IMR-90 (cell line): Measurements from ENCODE around the gene FGF3.
A peak's percentile ranks its signal among the peaks of the same experiment; 100 is the strongest.

Experiments
- CEBPB ChIP-seq: IDR thresholded peaks from 2 replicates; pipeline ENCODE4 v1.6.1; 2012; ENCODE audit warnings: low read depth, low read length, improper control_type of control experiment
- FOS ChIP-seq: fragments of 150-350 bp; IDR thresholded peaks from 2 replicates; pipeline ENCODE4 v1.6.1; 2016; ENCODE audit warnings: low read depth, low read length
- MAFK ChIP-seq: IDR thresholded peaks from 2 replicates; pipeline ENCODE4 v1.6.1; 2012; ENCODE audit warnings: low read depth, low read length, improper control_type of control experiment
- MXI1 ChIP-seq: IDR thresholded peaks from 2 replicates; pipeline ENCODE4 v1.6.1; 2012; ENCODE audit warnings: low read depth, mild to moderate bottlenecking, low read length, moderate library complexity, borderline replicate concordance
- NFE2L2 ChIP-seq: fragments of 150-350 bp; IDR thresholded peaks from 2 replicates; pipeline ENCODE4 v1.6.1; 2016; ENCODE audit warnings: low read depth, mild to moderate bottlenecking, low read length
- POLR2A ChIP-seq: IDR thresholded peaks from 2 replicates; pipeline ENCODE4 v1.6.1; 2012; ENCODE audit warnings: mild to moderate bottlenecking, low read depth, low read length
- RAD21 ChIP-seq: IDR thresholded peaks from 2 replicates; pipeline ENCODE4 v1.6.1; 2012; ENCODE audit warnings: low read length, improper control_type of control experiment
- RCOR1 ChIP-seq: IDR thresholded peaks from 2 replicates; pipeline ENCODE4 v1.6.1; 2012; ENCODE audit warnings: mild to moderate bottlenecking, low read length, improper control_type of control experiment; ENCODE audit not compliant: insufficient replicate concordance
- RFX5 ChIP-seq: IDR thresholded peaks from 2 replicates; pipeline ENCODE4 v1.8.0; 2012; ENCODE audit warnings: low read depth, mild to moderate bottlenecking, low read length, moderate library complexity
- SMC3 ChIP-seq: fragments of 150-350 bp; IDR thresholded peaks from 2 replicates; pipeline ENCODE4 v1.6.1; 2016; ENCODE audit warnings: low read depth, mild to moderate bottlenecking, antibody characterized with exemption, low read length, moderate library complexity
- TF ChIP-seq, protein P1 (sequence below): conservative IDR thresholded peaks from 2 replicates; pipeline ENCODE4 v1.5.1; 2012; ENCODE audit warnings: mild to moderate bottlenecking, low read depth, low read length, improper control_type of control experiment
- TF ChIP-seq, protein P2 (sequence below): fragments of 150-350 bp; IDR thresholded peaks from 2 replicates; pipeline ENCODE4 v1.6.1; 2017; ENCODE audit warnings: mild to moderate bottlenecking, antibody characterized with exemption, low read length, low read depth

DNA sequence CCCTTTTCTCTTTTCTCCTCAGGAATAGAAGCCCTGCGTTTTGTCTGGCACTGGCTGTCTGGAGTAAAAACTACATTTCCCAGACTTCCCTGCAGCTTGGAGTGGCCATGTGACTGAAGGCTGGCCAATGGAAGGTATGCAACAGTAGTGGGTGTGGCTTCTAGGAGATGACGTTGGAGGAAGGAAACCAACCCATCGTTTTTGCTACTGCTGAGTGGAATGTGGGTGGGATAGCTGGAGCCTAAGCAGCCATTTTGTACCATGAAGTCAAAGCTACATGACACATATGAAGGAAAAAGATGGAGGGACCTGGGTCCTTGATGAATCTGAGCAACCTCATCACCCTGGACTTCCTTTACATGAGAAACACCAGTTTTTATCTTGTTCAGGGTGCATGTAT lies 19.6 kb downstream of the FGF3 start:
- TF ChIP-seq POLR2A (no peak), FOS (no peak), SMC3 (no peak), NFE2L2 (no peak), MXI1 (no peak), RAD21 (no peak), RCOR1 (no peak), MAFK (no peak), RFX5 (no peak), CEBPB (no peak)
- TF ChIP-seq, protein P1, sequence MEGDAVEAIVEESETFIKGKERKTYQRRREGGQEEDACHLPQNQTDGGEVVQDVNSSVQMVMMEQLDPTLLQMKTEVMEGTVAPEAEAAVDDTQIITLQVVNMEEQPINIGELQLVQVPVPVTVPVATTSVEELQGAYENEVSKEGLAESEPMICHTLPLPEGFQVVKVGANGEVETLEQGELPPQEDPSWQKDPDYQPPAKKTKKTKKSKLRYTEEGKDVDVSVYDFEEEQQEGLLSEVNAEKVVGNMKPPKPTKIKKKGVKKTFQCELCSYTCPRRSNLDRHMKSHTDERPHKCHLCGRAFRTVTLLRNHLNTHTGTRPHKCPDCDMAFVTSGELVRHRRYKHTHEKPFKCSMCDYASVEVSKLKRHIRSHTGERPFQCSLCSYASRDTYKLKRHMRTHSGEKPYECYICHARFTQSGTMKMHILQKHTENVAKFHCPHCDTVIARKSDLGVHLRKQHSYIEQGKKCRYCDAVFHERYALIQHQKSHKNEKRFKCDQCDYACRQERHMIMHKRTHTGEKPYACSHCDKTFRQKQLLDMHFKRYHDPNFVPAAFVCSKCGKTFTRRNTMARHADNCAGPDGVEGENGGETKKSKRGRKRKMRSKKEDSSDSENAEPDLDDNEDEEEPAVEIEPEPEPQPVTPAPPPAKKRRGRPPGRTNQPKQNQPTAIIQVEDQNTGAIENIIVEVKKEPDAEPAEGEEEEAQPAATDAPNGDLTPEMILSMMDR = no peak
- TF ChIP-seq, protein P2, sequence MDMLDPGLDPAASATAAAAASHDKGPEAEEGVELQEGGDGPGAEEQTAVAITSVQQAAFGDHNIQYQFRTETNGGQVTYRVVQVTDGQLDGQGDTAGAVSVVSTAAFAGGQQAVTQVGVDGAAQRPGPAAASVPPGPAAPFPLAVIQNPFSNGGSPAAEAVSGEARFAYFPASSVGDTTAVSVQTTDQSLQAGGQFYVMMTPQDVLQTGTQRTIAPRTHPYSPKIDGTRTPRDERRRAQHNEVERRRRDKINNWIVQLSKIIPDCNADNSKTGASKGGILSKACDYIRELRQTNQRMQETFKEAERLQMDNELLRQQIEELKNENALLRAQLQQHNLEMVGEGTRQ = peak; percentile 92
